Measurements from ENCODE around the gene OMP.

The OMP gene

GRCh38 chr11:77126861-77127234, 24.2 kb downstream of the OMP start:
- TF ChIP-seq JUND (IDR thresholded peaks at IDR 0.05; ENCODE audit: low read depth), result no peak
- in situ Hi-C loops (cut with HindIII; ENCODE audit: low pct_unique_long_range_greater_than_20kb, low sequenced_read_pairs), result no loop called here
- DNase-seq (ENCODE audit: low read depth in 1 of 2, low spot score in 1 of 2), result no peak

DNA sequence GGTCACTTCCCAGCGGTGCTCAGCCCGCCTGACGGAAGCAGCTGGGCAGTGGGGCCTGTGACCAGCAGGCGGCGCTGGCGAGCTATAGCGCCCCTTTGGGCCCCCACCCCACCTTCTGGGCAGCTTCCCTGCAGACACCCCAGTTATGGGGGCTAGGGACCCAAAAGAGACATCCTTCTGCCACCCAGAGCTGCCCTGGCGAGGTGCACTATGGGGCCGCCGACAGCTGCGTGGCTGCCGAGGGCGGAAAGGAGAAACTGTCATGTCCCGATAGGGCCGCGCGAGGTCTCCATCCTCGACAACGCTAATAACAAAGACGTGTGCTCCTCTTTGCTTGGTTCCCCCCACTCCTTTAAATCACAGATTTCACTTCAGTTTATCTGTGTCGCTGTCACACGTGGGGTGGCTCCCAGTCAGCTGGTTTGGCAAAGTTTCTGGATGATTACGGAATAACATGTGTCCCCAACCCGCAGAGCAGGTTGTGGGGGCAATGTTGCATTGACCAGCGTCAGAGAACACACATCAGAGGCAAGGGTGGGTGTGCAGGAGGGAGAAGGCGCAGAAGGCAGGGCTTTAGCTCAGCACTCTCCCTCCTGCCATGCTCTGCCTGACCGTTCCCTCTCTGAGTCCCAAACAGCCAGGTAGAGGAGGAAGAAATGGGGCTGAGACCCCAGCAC, 24.7 kb downstream of the OMP start:
- DNase-seq (ENCODE audit: low read depth in 1 of 2, low spot score in 1 of 2), result no peak
- in situ Hi-C loops (cut with HindIII; ENCODE audit: low pct_unique_long_range_greater_than_20kb, low sequenced_read_pairs), result no loop called here
- no peak for TF ChIP-seq JUND (IDR thresholded peaks at IDR 0.05; ENCODE audit: low read depth)

GRCh38 chr11:77127920-77128691, 25.5 kb downstream of the OMP start, which contains the start of gene MYO7A:
Gene MYO7A (plus strand): TSS chr11:77128246. CDS start chr11:77130635, 2,389 bp downstream.
- DNase-seq (ENCODE audit: low read depth in 1 of 2, low spot score in 1 of 2), result no peak
- no peak for TF ChIP-seq JUND (IDR thresholded peaks at IDR 0.05; ENCODE audit: low read depth)
- in situ Hi-C loops (cut with HindIII; ENCODE audit: low pct_unique_long_range_greater_than_20kb, low sequenced_read_pairs), result no loop called here

- in situ Hi-C loops (cut with HindIII; ENCODE audit: low pct_unique_long_range_greater_than_20kb, low sequenced_read_pairs), result no loop called here
- no peak for DNase-seq (ENCODE audit: low read depth in 1 of 2, low spot score in 1 of 2)
- no peak for TF ChIP-seq JUND (IDR thresholded peaks at IDR 0.05; ENCODE audit: low read depth)
These were observed 26.6 kb downstream of the OMP start for GRCh38 chr11:77129069-77129841.

GRCh38 chr11:77129842-77130756, 27.5 kb downstream of the OMP start:
- TF ChIP-seq JUND (IDR thresholded peaks at IDR 0.05; ENCODE audit: low read depth), result no peak
- no peak for DNase-seq (ENCODE audit: low read depth in 1 of 2, low spot score in 1 of 2)
- in situ Hi-C loops (cut with HindIII; ENCODE audit: low pct_unique_long_range_greater_than_20kb, low sequenced_read_pairs), result no loop called here

- DNase-seq (ENCODE audit: low read depth in 1 of 2, low spot score in 1 of 2), result no peak
These were observed 28.3 kb downstream of the OMP start for GRCh38 chr11:77130763-77131513.

DNA sequence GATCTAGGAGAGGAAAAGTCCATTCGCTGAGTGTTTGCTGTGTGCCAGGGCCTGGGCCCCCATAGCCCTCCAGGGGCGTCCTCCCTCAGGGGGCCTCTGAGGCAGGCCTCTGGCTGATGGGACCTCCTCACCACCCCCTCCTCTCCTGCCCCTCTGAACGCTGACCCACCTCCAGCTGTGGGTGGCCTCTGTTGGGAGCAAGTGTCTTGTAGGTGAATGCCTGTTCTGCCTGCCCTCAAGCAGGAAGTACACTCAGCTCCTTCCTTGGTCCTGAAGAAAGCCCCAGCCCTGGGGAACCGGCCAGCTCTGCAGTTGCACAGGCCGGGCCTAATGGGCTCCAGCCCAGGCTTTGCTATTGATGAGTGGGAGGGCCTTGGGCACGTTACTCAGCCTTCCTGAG, 28.9 kb downstream of the OMP start:
- no peak for TF ChIP-seq JUND (IDR thresholded peaks at IDR 0.05; ENCODE audit: low read depth)
- in situ Hi-C loops (cut with HindIII; ENCODE audit: low pct_unique_long_range_greater_than_20kb, low sequenced_read_pairs), result no loop called here
- no peak for DNase-seq (ENCODE audit: low read depth in 1 of 2, low spot score in 1 of 2)

More at GRCh38 chr11:77130763-77131513, 28.3 kb downstream of the OMP start:
- in situ Hi-C loops (cut with HindIII; ENCODE audit: low pct_unique_long_range_greater_than_20kb, low sequenced_read_pairs), result no loop called here
- TF ChIP-seq JUND (IDR thresholded peaks at IDR 0.05; ENCODE audit: low read depth), result no peak

DNA sequence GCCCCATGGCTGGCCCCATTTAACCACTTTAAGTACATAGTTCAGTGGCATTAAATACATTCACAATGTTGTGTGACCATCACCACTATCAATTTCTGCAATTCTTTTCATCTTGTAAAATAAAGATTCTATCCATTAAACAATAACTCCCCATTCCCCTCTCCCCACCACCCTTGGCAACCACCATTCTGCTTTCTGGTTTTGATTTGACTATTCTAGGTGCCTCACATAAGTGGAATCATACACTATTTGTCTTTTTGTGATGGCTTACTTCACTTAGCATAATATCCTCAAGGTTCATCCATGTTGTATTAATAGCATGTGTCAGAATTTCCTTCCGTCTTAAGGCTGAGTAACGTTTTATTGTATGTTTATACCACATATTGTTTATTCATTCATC, 32.4 kb downstream of the OMP start:
- no peak for DNase-seq (ENCODE audit: low read depth in 1 of 2, low spot score in 1 of 2)
- no peak for TF ChIP-seq JUND (IDR thresholded peaks at IDR 0.05; ENCODE audit: low read depth)
- in situ Hi-C loops (cut with HindIII; ENCODE audit: low pct_unique_long_range_greater_than_20kb, low sequenced_read_pairs), result no loop called here

- TF ChIP-seq JUND (IDR thresholded peaks at IDR 0.05; ENCODE audit: low read depth), result no peak
- in situ Hi-C loops (cut with HindIII; ENCODE audit: low pct_unique_long_range_greater_than_20kb, low sequenced_read_pairs), result no loop called here
- DNase-seq (ENCODE audit: low read depth in 1 of 2, low spot score in 1 of 2), result no peak
These were observed 33.4 kb downstream of the OMP start for GRCh38 chr11:77136074-77136473.

DNA sequence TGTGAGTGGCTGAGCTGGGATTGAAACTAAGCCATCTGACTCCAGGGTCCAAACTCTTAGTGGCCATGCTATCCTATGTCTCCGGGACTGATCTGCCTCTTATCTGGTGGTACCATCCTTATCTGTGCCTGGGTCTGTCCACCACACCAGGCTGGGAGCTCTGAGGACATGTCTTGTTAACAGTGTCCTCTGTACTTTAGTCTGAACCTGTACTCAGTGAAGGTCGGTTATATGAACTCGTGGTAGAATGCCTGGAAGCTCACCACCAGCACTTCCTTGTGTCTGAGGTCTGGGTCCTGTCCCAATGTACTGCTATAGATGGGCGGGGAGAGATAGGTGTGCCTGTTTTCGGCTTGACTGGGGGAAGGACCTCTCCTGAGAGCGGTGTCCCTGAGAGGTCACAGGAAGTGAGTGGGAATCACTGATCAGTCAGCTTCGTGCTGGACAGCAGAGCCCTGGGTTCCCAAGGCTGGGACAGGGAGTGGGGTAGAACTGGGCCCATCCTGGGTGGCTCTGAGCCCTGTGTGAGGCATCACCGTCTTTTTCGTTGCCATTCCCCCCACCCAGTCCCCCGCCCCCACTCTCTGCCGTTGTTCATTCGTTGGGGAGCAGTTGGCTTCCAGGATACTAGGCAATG, 34.3 kb downstream of the OMP start:
- in situ Hi-C loops (cut with HindIII; ENCODE audit: low pct_unique_long_range_greater_than_20kb, low sequenced_read_pairs), result no loop called here

DNA sequence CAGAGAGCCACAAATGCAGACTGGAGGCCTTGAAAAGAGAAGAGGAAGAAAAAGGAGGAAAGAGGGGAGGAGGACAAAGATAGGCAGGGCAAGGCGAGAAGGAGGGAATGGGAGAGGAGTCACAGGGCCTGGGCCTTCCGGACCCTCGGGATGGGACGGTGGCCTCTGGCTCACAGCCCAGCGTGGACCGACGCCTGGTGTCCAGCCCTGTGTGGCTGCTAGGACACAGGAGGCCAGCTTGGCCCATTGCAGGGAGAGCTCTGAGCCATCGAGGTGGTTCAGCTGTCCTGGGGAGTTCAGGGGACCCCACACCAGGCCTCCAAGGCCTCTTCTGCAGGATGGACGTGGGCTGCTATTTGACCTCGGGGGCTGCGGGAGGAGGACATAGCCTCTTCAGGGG, 34.8 kb downstream of the OMP start:
- no peak for TF ChIP-seq JUND (IDR thresholded peaks at IDR 0.05; ENCODE audit: low read depth)
- in situ Hi-C loops (cut with HindIII; ENCODE audit: low pct_unique_long_range_greater_than_20kb, low sequenced_read_pairs), result no loop called here
- DNase-seq (ENCODE audit: low read depth in 1 of 2, low spot score in 1 of 2), result no peak

More for the DNA sequence above, 34.3 kb downstream of the OMP start:
- no peak for TF ChIP-seq JUND (IDR thresholded peaks at IDR 0.05; ENCODE audit: low read depth)
- DNase-seq (ENCODE audit: low read depth in 1 of 2, low spot score in 1 of 2), result no peak

All from T47D (cell line).